ENCODE data around the gene RTN4R.

GRCh38 chr22:20222764-20223420 is 45.2 kb downstream of the RTN4R start:
- TF ChIP-seq CTCF (IDR thresholded peaks at IDR 0.05) = no peak
- no peak for TF ChIP-seq POLR2AphosphoS5 (IDR thresholded peaks at IDR 0.05)
